Endothelial cell (in vitro differentiated cells): ENCODE data around the gene PRL. TPM values are rescaled to one million over a fixed set of nuclear protein-coding genes. Genes with fewer than 3 reads are reported as not detected.

Experiments used
- DNase-seq: peaks from one replicate; pipeline ENCODE4 v3.0.0; 2021; ENCODE audit warnings: low spot score
- H3K27ac Mint-ChIP-seq: one replicate; pipeline ENCODE4 v1.8.0; 2021; ENCODE audit warnings: mixed read lengths, inconsistent platforms; ENCODE audit not compliant: unreplicated experiment
- H3K27me3 Mint-ChIP-seq: one replicate; pipeline ENCODE4 v1.8.0; 2021; ENCODE audit warnings: mild to moderate bottlenecking, moderate library complexity, mixed read lengths, inconsistent platforms; ENCODE audit not compliant: unreplicated experiment
- H3K36me3 Mint-ChIP-seq: one replicate; pipeline ENCODE4 v1.8.0; 2021; ENCODE audit warnings: mild to moderate bottlenecking, low read depth, mixed read lengths, inconsistent platforms; ENCODE audit not compliant: unreplicated experiment
- H3K4me1 Mint-ChIP-seq: one replicate; pipeline ENCODE4 v1.8.0; 2021; ENCODE audit warnings: mild to moderate bottlenecking, mixed read lengths, inconsistent platforms; ENCODE audit not compliant: unreplicated experiment
- H3K4me3 Mint-ChIP-seq: one replicate; pipeline ENCODE4 v1.8.0; 2021; ENCODE audit warnings: mild to moderate bottlenecking, mixed read lengths, inconsistent platforms; ENCODE audit not compliant: unreplicated experiment
- H3K9me3 Mint-ChIP-seq: one replicate; pipeline ENCODE4 v1.8.0; 2021; ENCODE audit warnings: mixed read lengths, inconsistent platforms; ENCODE audit not compliant: unreplicated experiment
- long read RNA-seq: library from polyadenylated mRNA; unstranded; transcript quantifications from one replicate; pipeline ENCODE4 v2.0.0, GENCODE V29; 2020; ENCODE audit not compliant: unreplicated experiment
- total RNA-seq: library from RNA; stranded (reverse); fragmentation: NEBNext Ultra II Directional; extraction: Animal tissue kit (Norgen Biotek cat#: 25700); gene quantifications from one replicate; pipeline ENCODE4 v1.2.1, GENCODE V29; 2021; ENCODE audit not compliant: unreplicated experiment
- TF ChIP-seq, protein P1 (sequence below): fragments of 200-600 bp; sonication (generic); IDR thresholded peaks from one replicate; pipeline ENCODE4 v1.5.0; 2021; ENCODE audit warnings: antibody characterized with exemption; ENCODE audit not compliant: unreplicated experiment

Gene PRL
- total RNA-seq: not detected
- long read RNA-seq: 0 reads

DNA sequence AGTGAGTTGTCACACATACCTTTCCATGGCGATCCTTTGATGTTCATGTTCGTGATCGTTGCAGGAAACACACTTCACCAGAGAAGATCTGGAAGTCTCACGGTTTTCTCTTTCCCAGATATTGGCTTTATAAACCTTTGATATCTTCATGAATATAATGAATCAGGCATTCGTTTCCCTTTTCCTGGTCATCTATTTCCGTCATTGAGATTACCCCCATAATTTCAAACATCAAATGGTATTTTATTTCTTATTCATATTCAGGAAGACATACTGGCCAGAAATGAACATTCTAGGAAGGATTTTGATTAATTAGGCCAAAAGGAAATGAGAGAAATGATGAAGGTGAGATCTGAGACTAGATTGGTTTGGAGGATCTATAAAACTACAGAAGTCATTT is at the start of gene PRL:
Gene PRL (minus strand): TSS at position 101 of the 400 bp plus-strand sequence. CDS start 54 bp downstream, at position 47.
- Mint-ChIP-seq H3K9me3 (no peaks in the 10 kb centered on the region), H3K4me3 (no peak within 1 kb of the TSS), H3K27ac (no peak within 1 kb of the TSS), H3K4me1 (peaks cover 6% of the 10 kb centered on the region), H3K36me3 (no peaks in the 10 kb centered on the region), H3K27me3 (peaks cover 1% of the 10 kb centered on the region)
- DNase-seq: no peak
- TF ChIP-seq, protein P1, sequence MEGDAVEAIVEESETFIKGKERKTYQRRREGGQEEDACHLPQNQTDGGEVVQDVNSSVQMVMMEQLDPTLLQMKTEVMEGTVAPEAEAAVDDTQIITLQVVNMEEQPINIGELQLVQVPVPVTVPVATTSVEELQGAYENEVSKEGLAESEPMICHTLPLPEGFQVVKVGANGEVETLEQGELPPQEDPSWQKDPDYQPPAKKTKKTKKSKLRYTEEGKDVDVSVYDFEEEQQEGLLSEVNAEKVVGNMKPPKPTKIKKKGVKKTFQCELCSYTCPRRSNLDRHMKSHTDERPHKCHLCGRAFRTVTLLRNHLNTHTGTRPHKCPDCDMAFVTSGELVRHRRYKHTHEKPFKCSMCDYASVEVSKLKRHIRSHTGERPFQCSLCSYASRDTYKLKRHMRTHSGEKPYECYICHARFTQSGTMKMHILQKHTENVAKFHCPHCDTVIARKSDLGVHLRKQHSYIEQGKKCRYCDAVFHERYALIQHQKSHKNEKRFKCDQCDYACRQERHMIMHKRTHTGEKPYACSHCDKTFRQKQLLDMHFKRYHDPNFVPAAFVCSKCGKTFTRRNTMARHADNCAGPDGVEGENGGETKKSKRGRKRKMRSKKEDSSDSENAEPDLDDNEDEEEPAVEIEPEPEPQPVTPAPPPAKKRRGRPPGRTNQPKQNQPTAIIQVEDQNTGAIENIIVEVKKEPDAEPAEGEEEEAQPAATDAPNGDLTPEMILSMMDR: no peak

DNA sequence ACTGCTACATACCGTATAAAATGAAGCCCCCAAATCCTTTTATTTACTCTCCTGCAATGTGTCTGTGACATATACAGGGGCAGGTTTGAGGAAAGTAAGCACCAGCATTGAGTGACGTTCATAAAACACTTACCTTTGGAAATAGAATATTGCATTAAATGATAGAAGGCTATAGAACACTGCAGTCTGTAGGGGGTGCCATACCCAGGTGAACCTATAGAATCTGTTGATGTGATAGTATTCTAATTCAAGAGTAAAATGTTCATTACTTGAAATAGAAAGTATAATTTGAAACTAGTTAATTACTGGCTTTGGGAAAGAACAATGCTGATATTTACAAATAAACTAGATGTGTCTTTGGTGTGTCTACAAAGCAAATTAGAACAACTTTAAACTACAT is 47.0 kb upstream of the PRL start:
- no peaks in the 10 kb centered on the region for H3K36me3 Mint-ChIP-seq
- H3K4me3 Mint-ChIP-seq: no peak overlapping the region
- no peaks in the 10 kb centered on the region for H3K9me3 Mint-ChIP-seq
- no peaks in the 10 kb centered on the region for H3K4me1 Mint-ChIP-seq
- TF ChIP-seq, protein P1: no peak
- no peak for DNase-seq
- H3K27me3 Mint-ChIP-seq: no peaks in the 10 kb centered on the region
- H3K27ac Mint-ChIP-seq: no peak overlapping the region

DNA sequence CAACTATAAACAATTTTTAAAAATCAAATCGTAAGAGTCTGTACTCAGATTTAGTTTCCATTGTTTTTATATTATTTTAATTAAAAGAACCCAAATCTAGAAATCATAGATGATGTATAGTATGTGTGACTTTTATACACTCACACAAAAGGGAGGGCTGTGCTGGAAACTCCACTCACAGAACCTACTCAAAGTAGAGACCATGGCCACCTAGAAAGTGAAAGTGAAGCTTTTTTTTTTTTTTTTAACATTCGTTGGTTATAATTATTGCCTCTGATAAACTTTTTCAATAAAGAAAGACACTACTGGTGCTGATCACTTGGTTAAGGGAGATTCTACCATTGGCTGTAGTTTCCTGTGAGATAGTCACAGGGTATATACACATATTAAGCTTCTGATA is 37.9 kb upstream of the PRL start:
- DNase-seq: no peak
- no peak overlapping the region for H3K27ac Mint-ChIP-seq
- H3K27me3 Mint-ChIP-seq: no peaks in the 10 kb centered on the region
- TF ChIP-seq, protein P1: no peak
- no peaks in the 10 kb centered on the region for H3K9me3 Mint-ChIP-seq
- no peaks in the 10 kb centered on the region for H3K4me1 Mint-ChIP-seq
- no peaks in the 10 kb centered on the region for H3K36me3 Mint-ChIP-seq
- H3K4me3 Mint-ChIP-seq: no peak overlapping the region

DNA sequence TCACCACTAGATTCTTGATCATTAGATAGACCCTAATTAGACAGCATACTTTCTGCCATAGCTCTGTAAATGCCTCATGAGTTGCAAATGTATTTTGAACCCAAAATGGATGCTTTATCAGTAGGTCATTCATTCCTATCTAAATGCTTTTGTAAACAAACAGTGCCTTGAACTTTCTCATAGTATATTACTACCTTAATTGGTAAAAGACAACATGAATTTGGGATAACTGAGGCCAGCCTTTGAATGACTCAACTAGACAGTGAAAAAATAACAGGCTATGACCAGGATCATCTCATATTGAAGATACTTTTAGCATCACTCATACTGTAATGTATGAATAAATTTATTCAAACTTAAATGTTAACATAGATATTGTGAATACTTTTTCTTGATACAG is 37.0 kb upstream of the PRL start:
- no peaks in the 10 kb centered on the region for H3K36me3 Mint-ChIP-seq
- no peak overlapping the region for H3K27ac Mint-ChIP-seq

DNA sequence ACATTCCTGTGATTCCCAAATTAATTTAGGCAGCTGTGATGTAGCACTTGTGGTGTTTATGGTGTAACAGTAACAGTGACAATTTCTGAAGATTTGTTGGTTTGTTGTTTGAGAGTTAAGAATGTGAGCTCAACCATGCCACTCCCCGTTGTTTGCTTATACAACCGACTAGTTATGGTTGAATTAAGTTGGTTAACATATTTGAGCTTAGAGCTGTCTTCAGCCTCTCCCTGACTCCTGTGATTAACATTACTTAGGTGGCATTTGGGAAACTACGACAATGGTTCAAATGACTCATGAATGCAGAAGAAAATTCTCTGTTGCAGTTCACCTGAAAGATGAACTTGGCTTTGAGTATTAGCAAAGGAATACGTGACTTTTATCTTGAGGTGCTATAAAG is 35.9 kb upstream of the PRL start:
- Mint-ChIP-seq H3K27me3 (no peaks in the 10 kb centered on the region), H3K4me3 (no peak overlapping the region), H3K9me3 (no peaks in the 10 kb centered on the region), H3K4me1 (no peaks in the 10 kb centered on the region), H3K27ac (no peak overlapping the region), H3K36me3 (no peaks in the 10 kb centered on the region)
- no peak for DNase-seq
- TF ChIP-seq, protein P1: no peak

More for the DNA sequence above, 37.0 kb upstream of the PRL start:
- no peak overlapping the region for H3K4me3 Mint-ChIP-seq
- no peaks in the 10 kb centered on the region for H3K27me3 Mint-ChIP-seq
- TF ChIP-seq, protein P1: no peak
- H3K4me1 Mint-ChIP-seq: no peaks in the 10 kb centered on the region
- no peak for DNase-seq
- H3K9me3 Mint-ChIP-seq: no peaks in the 10 kb centered on the region
